ENCODE measurements around the gene FAM83C. TPM values are rescaled to one million over a fixed set of nuclear protein-coding genes. Genes with fewer than 3 reads are reported as not detected.
A peak's percentile ranks its signal among the peaks of the same experiment; 100 is the strongest.

The FAM83C gene
- total and polyA plus RNA-seq, 9 of the 15 experiments (the other 6 are each of a cell fraction or from before 2014, with no cell fraction given) = not detected

DNA sequence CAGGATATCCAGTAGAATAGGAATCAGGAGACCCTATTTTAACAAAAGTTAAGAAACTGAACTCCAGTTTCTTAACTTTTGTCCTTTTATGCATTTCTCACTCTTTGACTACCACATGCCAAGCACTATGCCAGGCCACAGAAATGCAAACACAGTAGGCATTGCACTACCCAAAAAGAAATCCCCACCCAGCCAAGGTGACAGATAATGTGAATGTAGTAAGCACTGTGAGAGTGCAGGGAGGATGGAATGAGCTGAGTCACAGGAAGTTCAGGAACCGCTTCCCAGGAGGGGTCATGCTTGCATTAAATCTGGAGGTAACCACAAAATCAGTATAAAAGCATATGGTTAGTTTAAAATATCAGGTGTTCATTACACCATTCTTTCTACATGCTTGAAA lies 20.1 kb upstream of the FAM83C start:
- H3K4me1 ChIP-seq (replicated peaks in 1 of 2; ENCODE audit: control insufficient read depth in 2 of 2, insufficient read depth in 2 of 2, low read length in 2 of 2) = peaks cover 0 to 16% of the 10 kb centered on the region in 2 experiments; a peak in 4 of 5 replicates
- peak overlapping the region; percentile 22; the same call in 1 of the 3 replicates for H3K27ac ChIP-seq (ENCODE audit: extremely low read depth, low read depth, low read length)
- H2AFZ ChIP-seq (ENCODE audit: low read depth, low read length) = no peak overlapping the region
- no peaks in the 10 kb centered on the region for H3K27me3 ChIP-seq (ENCODE audit: control insufficient read depth in 2 of 2, insufficient read depth in 2 of 2, low read length in 2 of 2)
- H3K79me2 ChIP-seq (ENCODE audit: control insufficient read depth, insufficient read depth, low read length) = no peaks in the 10 kb centered on the region
- in situ Hi-C loops (cut with MboI) = loop anchor here (25.0 kb wide), 1 partner anchor 125 kb away; the partner anchor contains the start of gene GDF5
- H3K9ac ChIP-seq (ENCODE audit: insufficient read depth in 1 of 2, low read depth in 2 of 2, low read length in 2 of 2) = no peak overlapping the region
- H3K4me2 ChIP-seq (ENCODE audit: insufficient read depth, low read length) = no peak overlapping the region
- no peaks in the 10 kb centered on the region for H3K9me1 ChIP-seq (ENCODE audit: control insufficient read depth, insufficient read depth, low read length)
- H4K20me1 ChIP-seq (replicated peaks; ENCODE audit: control insufficient read depth, insufficient read depth, low read length) = no peaks in the 10 kb centered on the region
- ChIA-PET CTCF (ENCODE audit: low intra/inter-chr PET ratio) (no interaction called here), POLR2A (interaction anchor here (0.8 to 1.4 kb wide), 3 partner anchors 20 to 142 kb away, joined by 3 to 4 read pairs (median 3); no protein-coding TSS in a partner anchor)
- intact Hi-C loops (cut with micrococcal nuclease) = no loop called here
- peak in 2 of 4 experiments; percentile 39 to 65 for DNase-seq (ENCODE audit: extremely low read depth in 1 of 4, low spot score in 3 of 4)
- ATAC-seq = peak; percentile 83
- 0% methylated on average over 1 of the region's 1 CpG for WGBS (ENCODE audit: insufficient coverage, low coverage, missing lambda C conversion rate)
- H3K4me3 ChIP-seq = no peak overlapping the region
- no peaks in the 10 kb centered on the region for H3K9me3 ChIP-seq (replicated peaks; ENCODE audit: control insufficient read depth, insufficient read depth, low read depth, low read length)
- peak; percentile 74 for FAIRE-seq
- BruUV-seq (replicated peaks) = no TSS peak
- peaks cover 10% of the 10 kb centered on the region; the same call in 2 of the 3 replicates for H3K36me3 ChIP-seq (ENCODE audit: control insufficient read depth, insufficient read depth, low read length)
- TF ChIP-seq MAFG (tag; conservative IDR thresholded peaks at IDR 0.05) = peak; percentile 61
- peak; percentile 48; the same call in 1 of the 2 replicates for TF ChIP-seq ETV5 (CRISPR knock-in tag; IDR thresholded peaks at IDR 0.05; ENCODE audit: low read depth)
- TF ChIP-seq NR2C2 (CRISPR knock-in tag; IDR thresholded peaks at IDR 0.05) = no peak
- peak; percentile 72 for TF ChIP-seq NR2C2 (tag; IDR thresholded peaks at IDR 0.05)
- TF ChIP-seq RBM34 (IDR thresholded peaks at IDR 0.05; ENCODE audit: borderline replicate concordance, insufficient read depth, low read length) = no peak
- peak; percentile 76 for TF ChIP-seq JUND (IDR thresholded peaks at IDR 0.05; ENCODE audit: borderline replicate concordance, low read depth, low read length)
- no peak; the same call in 2 of the 3 replicates for TF ChIP-seq JUND (tag; IDR thresholded peaks at IDR 0.05; ENCODE audit: borderline replicate concordance, low read depth, low read length)
- TF ChIP-seq BACH1 (tag; IDR thresholded peaks at IDR 0.05) = peak; percentile 64; the same call in 1 of the 2 replicates
- TF ChIP-seq TCF3 (CRISPR knock-in tag; IDR thresholded peaks at IDR 0.05) = 0 out of 2 replicates have a peak, but pooled peaks have one; percentile 16
- peak; percentile 91 for TF ChIP-seq NFE2 (IDR thresholded peaks at IDR 0.05; ENCODE audit: low read depth)
- TF ChIP-seq, protein P1, sequence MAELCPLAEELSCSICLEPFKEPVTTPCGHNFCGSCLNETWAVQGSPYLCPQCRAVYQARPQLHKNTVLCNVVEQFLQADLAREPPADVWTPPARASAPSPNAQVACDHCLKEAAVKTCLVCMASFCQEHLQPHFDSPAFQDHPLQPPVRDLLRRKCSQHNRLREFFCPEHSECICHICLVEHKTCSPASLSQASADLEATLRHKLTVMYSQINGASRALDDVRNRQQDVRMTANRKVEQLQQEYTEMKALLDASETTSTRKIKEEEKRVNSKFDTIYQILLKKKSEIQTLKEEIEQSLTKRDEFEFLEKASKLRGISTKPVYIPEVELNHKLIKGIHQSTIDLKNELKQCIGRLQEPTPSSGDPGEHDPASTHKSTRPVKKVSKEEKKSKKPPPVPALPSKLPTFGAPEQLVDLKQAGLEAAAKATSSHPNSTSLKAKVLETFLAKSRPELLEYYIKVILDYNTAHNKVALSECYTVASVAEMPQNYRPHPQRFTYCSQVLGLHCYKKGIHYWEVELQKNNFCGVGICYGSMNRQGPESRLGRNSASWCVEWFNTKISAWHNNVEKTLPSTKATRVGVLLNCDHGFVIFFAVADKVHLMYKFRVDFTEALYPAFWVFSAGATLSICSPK (IDR thresholded peaks at IDR 0.05; ENCODE audit: borderline replicate concordance) = no peak
- peak; percentile 70 for TF ChIP-seq MAFK (IDR thresholded peaks at IDR 0.05; ENCODE audit: low read length)
- TF ChIP-seq CBFA2T3 (IDR thresholded peaks at IDR 0.05) = 0 out of 2 replicates have a peak, but pooled peaks have one; percentile 42
- no peak for TF ChIP-seq SAFB2 (IDR thresholded peaks at IDR 0.05; ENCODE audit: borderline replicate concordance, low read depth, low read length, severe bottlenecking)
- peak; percentile 75 to 91; a peak in 3 of 4 replicates for TF ChIP-seq RCOR1 (IDR thresholded peaks at IDR 0.05; ENCODE audit: borderline replicate concordance in 1 of 2, low read depth in 2 of 2, low read length in 2 of 2)
- 0 out of 2 replicates have a peak, but pooled peaks have one; percentile 45 for TF ChIP-seq TEAD4 (IDR thresholded peaks at IDR 0.05; ENCODE audit: low read length)
- TF ChIP-seq TEAD4 (CRISPR knock-in tag; IDR thresholded peaks at IDR 0.05; ENCODE audit: borderline replicate concordance) = no peak
